OCI-LY3 (cell line): ENCODE measurements around the gene COPZ2.
"Not testable (repeated sequence)": the region's sequence is repeated elsewhere in the genome, so short reads cannot be mapped to it uniquely, and the experiment has no call there.

Experiments used
- H2AFZ ChIP-seq: fragments of 200-600, 300-600 bp; shearing (Covaris generic); 2 replicates; pipeline ENCODE4 v1.6.0; 2014; ENCODE audit warnings: antibody characterized with exemption, low read depth, low read length
- H3K27ac ChIP-seq: fragments of 200-600, 300-600 bp; sonication (generic); 2 replicates; pipeline ENCODE4 v1.5.1; 2014; ENCODE audit warnings: mild to moderate bottlenecking, low read length, moderate library complexity, mixed read lengths
- H3K27me3 ChIP-seq: fragments of 200-600, 300-600 bp; sonication (generic); 2 replicates; pipeline ENCODE4 v1.6.1; 2014; ENCODE audit warnings: low read depth, low read length, mixed read lengths
- H3K36me3 ChIP-seq: fragments of 200-600, 300-600 bp; sonication (generic); replicated peaks from 2 replicates; pipeline ENCODE3; 2014; ENCODE audit warnings: low read depth, low read length, mixed read lengths
- H3K4me1 ChIP-seq: fragments of 300-600, 200-600 bp; sonication (generic); 2 replicates; pipeline ENCODE4 v1.6.1; 2014; ENCODE audit warnings: low read length, mixed read lengths
- H3K4me2 ChIP-seq: fragments of 200-600, 300-600 bp; sonication (generic); 2 replicates; pipeline ENCODE4 v1.6.1; 2014; ENCODE audit warnings: low read length, mixed read lengths
- H3K4me3 ChIP-seq: fragments of 300-600, 200-600 bp; sonication (generic); 2 replicates; pipeline ENCODE4 v1.5.1; 2014; ENCODE audit warnings: antibody characterized with exemption, mild to moderate bottlenecking, low read length, moderate library complexity
- H3K79me2 ChIP-seq: fragments of 300-600, 200-600 bp; shearing (Covaris generic); 2 replicates; pipeline ENCODE4 v1.6.1; 2014; ENCODE audit warnings: mild to moderate bottlenecking, low read length, mixed read lengths
- H3K9ac ChIP-seq: fragments of 300-600, 200-600 bp; shearing (Covaris generic); 2 replicates; pipeline ENCODE4 v1.6.0; 2014; ENCODE audit warnings: mild to moderate bottlenecking, low read length, moderate library complexity
- H3K9me3 ChIP-seq: fragments of 200-600, 300-600 bp; shearing (Covaris generic); 2 replicates; pipeline ENCODE4 v1.6.1; 2014; ENCODE audit warnings: low read length, mixed read lengths; ENCODE audit not compliant: insufficient read depth
- H4K20me1 ChIP-seq: fragments of 200-600, 300-600 bp; sonication (generic); 2 replicates; pipeline ENCODE4 v1.6.1; 2016; ENCODE audit warnings: low read length, mixed read lengths; ENCODE audit not compliant: insufficient read depth
- EZH2phosphoT487 ChIP-seq: fragments of 200-600 bp; shearing (Covaris generic); IDR thresholded peaks from 2 replicates; pipeline ENCODE4 v1.6.1; 2018; ENCODE audit warnings: antibody characterized with exemption, mixed run types, low read depth
- TF ChIP-seq, protein P1 (sequence below): fragments of 200-600, 300-600 bp; sonication (generic); IDR thresholded peaks from 2 replicates; pipeline ENCODE4 v1.5.1; 2014; ENCODE audit warnings: antibody characterized with exemption, low read length, low read depth

COPZ2 gene

GRCh38 chr17:47989159-47989558, 48.4 kb downstream of the COPZ2 start:
- no peaks in the 10 kb centered on the region for H3K9me3 ChIP-seq
- H3K36me3 ChIP-seq, result no peaks in the 10 kb centered on the region
- H3K4me2 ChIP-seq, result no peak overlapping the region
- no peaks in the 10 kb centered on the region for H3K27me3 ChIP-seq
- no peaks in the 10 kb centered on the region for H3K4me1 ChIP-seq
- H4K20me1 ChIP-seq, result no peaks in the 10 kb centered on the region
- H3K4me3 ChIP-seq, result no peak overlapping the region
- TF ChIP-seq EZH2phosphoT487, result no peak
- TF ChIP-seq, protein P1, sequence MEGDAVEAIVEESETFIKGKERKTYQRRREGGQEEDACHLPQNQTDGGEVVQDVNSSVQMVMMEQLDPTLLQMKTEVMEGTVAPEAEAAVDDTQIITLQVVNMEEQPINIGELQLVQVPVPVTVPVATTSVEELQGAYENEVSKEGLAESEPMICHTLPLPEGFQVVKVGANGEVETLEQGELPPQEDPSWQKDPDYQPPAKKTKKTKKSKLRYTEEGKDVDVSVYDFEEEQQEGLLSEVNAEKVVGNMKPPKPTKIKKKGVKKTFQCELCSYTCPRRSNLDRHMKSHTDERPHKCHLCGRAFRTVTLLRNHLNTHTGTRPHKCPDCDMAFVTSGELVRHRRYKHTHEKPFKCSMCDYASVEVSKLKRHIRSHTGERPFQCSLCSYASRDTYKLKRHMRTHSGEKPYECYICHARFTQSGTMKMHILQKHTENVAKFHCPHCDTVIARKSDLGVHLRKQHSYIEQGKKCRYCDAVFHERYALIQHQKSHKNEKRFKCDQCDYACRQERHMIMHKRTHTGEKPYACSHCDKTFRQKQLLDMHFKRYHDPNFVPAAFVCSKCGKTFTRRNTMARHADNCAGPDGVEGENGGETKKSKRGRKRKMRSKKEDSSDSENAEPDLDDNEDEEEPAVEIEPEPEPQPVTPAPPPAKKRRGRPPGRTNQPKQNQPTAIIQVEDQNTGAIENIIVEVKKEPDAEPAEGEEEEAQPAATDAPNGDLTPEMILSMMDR, result no peak
- no peak overlapping the region for H2AFZ ChIP-seq
- no peak overlapping the region for H3K27ac ChIP-seq
- H3K79me2 ChIP-seq, result no peaks in the 10 kb centered on the region
- no peak overlapping the region for H3K9ac ChIP-seq

DNA sequence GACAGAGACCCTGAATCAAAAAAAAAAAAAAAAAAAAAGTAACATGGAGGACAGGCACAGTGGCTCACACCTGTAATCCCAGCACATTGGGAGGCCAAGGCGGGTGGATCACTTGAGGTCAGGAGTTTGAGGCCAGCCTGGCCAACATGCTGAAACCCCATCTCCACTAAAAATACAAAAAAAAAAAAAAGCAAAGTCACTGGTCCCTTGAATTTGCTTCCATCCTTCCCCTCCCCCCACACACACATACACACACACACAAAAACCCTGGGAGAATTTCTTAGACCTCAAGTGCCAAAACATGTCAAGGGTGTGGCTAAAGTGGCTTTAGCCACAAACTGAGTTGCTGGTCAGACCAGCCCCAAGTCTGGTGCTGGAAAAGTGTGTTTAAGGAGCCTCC, 49.2 kb downstream of the COPZ2 start:
- not testable (repeated sequence) for H4K20me1 ChIP-seq, H3K4me3 ChIP-seq, H3K4me2 ChIP-seq, H3K36me3 ChIP-seq, H3K79me2 ChIP-seq, H3K27me3 ChIP-seq, H3K9ac ChIP-seq, H3K4me1 ChIP-seq, H3K27ac ChIP-seq, H2AFZ ChIP-seq, H3K9me3 ChIP-seq

DNA sequence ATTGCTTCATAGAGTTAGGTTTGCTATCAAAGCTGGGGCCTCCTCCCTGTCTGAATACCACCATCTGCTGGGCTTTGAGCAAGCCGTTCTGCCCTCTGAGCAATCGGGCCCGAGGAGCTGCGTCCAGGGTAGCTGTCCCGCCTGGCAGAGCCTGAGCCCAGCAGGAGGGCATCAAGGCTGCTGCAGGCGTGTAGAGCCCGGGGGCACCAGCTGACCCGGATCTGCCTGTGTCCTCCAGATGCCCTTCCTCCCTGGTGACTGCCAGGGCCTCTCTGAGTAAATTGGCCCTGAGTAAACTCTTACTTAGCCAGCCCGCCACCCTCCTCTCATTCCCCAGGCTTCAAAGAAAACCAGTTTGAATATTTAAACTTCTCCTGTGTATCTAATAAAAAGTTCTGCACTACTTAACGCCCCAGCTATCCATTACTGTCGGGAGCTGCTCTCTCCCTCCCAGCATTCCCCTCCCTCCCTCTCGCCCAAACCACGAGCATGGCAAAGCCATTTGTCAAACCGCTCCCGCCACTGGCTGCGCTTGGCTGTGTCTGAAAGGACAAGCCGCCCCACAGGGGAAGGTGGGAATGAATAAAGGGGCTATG, 50.3 kb downstream of the COPZ2 start:
- Histone ChIP-seq H3K4me2 (no peak overlapping the region), H3K9me3 (no peaks in the 10 kb centered on the region), H3K36me3 (peaks cover 10% of the 10 kb centered on the region), H3K4me1 (no peaks in the 10 kb centered on the region), H2AFZ (no peak overlapping the region), H3K27me3 (no peaks in the 10 kb centered on the region), H3K4me3 (no peak overlapping the region), H3K27ac (no peak overlapping the region), H4K20me1 (no peaks in the 10 kb centered on the region), H3K9ac (no peak overlapping the region), H3K79me2 (no peaks in the 10 kb centered on the region)
- no peak for TF ChIP-seq EZH2phosphoT487
- TF ChIP-seq, protein P1, result no peak

DNA sequence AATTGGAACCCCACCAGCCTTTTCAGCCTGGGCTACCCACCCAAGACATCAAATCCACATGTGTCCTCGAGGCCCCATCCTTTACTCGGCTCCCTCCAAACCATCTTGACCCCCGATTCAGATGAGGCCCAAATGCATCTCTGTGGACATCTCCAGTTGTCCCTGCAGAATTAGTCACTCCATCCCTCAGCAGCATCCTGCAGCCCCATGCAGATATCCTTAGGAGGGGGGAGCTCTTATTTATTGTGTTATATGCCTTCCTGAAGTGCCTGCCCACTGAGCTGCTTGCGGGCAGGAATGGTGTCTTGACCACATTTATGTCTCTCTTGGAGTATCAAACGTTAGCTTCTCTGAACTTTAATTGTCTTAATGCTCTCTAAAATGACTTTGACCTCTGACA, 51.1 kb downstream of the COPZ2 start:
- Histone ChIP-seq H3K9me3 (no peaks in the 10 kb centered on the region), H3K27me3 (no peaks in the 10 kb centered on the region), H3K36me3 (peaks cover 16% of the 10 kb centered on the region), H3K4me1 (no peaks in the 10 kb centered on the region), H2AFZ (no peak overlapping the region), H3K4me2 (no peak overlapping the region), H3K27ac (no peak overlapping the region), H4K20me1 (no peaks in the 10 kb centered on the region), H3K79me2 (no peaks in the 10 kb centered on the region), H3K9ac (no peak overlapping the region), H3K4me3 (no peak overlapping the region)
- TF ChIP-seq EZH2phosphoT487, result no peak
- TF ChIP-seq, protein P1, result no peak
